Transverse colon (tissue), 3 donors: ENCODE data around the gene CCSER2.

Source experiments
- POLR2A ChIP-seq: fragments of 450-650 bp; IDR thresholded peaks from one replicate; pipeline ENCODE4 v1.6.1; 2016; ENCODE audit warnings: antibody characterized with exemption, mild to moderate bottlenecking, moderate library complexity
- TF ChIP-seq, protein P1 (sequence below), 5 experiments: fragments of 200-600 bp in 3 of 5; fragments of 450-650 bp in 2 of 5; sonication (generic) in 3 of 5; IDR thresholded peaks; 1 replicate in 2 of 5; 2 replicates in 3 of 5; pipeline ENCODE4 v1.5.1; 2016 to 2017; ENCODE audit warnings: antibody characterized with exemption in 5 of 5, inconsistent platforms in 3 of 5, mild to moderate bottlenecking in 2 of 5, moderate library complexity in 1 of 5

DNA sequence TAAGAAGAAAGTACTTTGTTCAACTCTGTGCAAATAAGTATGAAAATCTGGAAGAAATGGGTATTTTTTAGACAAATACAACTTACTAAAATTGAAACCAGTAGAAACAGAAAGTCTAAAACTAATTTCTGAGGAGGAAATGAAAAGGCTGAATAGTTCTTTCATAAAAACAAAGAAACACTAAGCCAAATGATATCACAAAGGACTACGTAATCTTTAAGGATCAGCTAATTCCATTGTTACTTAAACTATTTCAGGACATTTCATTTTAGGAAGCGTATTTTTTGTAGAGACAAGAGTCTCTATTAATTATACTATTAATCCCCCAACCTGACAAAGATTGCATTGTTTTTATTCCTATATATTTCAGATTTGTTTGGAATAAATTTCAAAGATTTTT, 11.2 kb upstream of the CCSER2 start:
- TF ChIP-seq, protein P1, sequence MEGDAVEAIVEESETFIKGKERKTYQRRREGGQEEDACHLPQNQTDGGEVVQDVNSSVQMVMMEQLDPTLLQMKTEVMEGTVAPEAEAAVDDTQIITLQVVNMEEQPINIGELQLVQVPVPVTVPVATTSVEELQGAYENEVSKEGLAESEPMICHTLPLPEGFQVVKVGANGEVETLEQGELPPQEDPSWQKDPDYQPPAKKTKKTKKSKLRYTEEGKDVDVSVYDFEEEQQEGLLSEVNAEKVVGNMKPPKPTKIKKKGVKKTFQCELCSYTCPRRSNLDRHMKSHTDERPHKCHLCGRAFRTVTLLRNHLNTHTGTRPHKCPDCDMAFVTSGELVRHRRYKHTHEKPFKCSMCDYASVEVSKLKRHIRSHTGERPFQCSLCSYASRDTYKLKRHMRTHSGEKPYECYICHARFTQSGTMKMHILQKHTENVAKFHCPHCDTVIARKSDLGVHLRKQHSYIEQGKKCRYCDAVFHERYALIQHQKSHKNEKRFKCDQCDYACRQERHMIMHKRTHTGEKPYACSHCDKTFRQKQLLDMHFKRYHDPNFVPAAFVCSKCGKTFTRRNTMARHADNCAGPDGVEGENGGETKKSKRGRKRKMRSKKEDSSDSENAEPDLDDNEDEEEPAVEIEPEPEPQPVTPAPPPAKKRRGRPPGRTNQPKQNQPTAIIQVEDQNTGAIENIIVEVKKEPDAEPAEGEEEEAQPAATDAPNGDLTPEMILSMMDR (IDR thresholded peaks at IDR 0.05) = no peak
- TF ChIP-seq POLR2A = no peak
